ENCODE results near the gene CEP70.

The CEP70 gene

DNA sequence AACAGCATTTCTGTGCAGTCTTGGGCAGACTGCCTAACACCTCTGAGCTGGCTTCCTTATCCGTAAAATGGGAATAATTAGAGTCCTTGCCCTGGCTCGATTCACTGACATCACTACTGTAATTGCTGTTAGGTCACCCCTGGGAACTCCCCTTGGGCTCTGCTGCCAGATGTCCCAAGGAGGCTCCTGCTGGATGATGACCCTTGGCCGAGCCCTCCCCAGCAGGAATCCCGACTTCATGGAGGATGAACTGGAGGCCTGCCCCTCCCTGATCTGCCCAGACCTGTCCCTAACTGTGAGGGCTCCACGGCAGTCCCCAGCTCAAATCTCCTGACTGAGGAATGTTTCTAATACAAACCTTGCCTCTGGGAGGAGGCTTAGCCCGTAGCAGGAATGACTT is 141.6 kb downstream of the CEP70 start:
- CTCF ChIA-PET, result interaction anchor here (2.6 kb wide), 1 partner anchor 34 kb away, joined by 10 read pairs; no protein-coding TSS in a partner anchor

DNA sequence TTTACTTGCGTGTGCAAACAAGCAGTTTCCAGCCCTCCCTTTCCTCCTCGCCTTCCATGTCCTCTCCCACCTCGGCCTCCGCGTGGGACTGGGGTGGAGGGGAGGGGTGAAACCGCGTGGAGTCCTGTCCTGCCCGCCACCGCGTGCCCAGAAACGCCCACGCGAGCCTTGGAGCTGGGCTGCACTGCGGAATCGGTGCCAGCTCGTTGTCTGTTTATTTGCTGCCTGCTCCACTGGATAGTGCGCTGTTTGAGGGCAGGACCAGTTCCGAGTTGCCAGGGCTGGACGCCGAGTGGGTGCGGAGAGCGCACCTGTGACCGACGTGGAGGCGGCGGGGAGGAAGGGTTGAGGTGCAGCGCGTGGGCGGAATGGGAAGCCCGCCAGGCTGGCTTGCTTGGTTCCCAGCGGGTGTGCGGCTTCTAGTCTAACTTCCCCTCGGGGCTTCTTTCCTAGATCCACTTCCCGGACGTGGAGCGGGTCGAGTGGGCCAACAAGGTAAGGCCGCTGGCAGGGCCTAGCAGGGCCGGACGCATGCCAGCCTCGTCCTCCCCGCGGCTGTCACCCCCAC is 142.4 kb downstream of the CEP70 start:
- ChIA-PET POLR2A (no interaction called here), CTCF (interaction anchor here (1.0 to 2.6 kb wide), 2 partner anchors 16 to 34 kb away, joined by 3 to 10 read pairs; no protein-coding TSS in a partner anchor)
- no peak overlapping the region for H3K4me3 ChIP-seq (ENCODE audit: low read depth, low read length)
- no peak for DNase-seq (ENCODE audit: low read depth, low spot score)
- TF ChIP-seq, protein P1, sequence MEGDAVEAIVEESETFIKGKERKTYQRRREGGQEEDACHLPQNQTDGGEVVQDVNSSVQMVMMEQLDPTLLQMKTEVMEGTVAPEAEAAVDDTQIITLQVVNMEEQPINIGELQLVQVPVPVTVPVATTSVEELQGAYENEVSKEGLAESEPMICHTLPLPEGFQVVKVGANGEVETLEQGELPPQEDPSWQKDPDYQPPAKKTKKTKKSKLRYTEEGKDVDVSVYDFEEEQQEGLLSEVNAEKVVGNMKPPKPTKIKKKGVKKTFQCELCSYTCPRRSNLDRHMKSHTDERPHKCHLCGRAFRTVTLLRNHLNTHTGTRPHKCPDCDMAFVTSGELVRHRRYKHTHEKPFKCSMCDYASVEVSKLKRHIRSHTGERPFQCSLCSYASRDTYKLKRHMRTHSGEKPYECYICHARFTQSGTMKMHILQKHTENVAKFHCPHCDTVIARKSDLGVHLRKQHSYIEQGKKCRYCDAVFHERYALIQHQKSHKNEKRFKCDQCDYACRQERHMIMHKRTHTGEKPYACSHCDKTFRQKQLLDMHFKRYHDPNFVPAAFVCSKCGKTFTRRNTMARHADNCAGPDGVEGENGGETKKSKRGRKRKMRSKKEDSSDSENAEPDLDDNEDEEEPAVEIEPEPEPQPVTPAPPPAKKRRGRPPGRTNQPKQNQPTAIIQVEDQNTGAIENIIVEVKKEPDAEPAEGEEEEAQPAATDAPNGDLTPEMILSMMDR (IDR thresholded peaks at IDR 0.05; ENCODE audit: insufficient read depth, low read length, missing control alignments), result no peak

More for the DNA sequence above, 141.6 kb downstream of the CEP70 start:
- TF ChIP-seq, protein P1 (IDR thresholded peaks at IDR 0.05; ENCODE audit: insufficient read depth, low read length, missing control alignments), result no peak
- no peak for DNase-seq (ENCODE audit: low read depth, low spot score)
- H3K4me3 ChIP-seq (ENCODE audit: low read depth, low read length), result no peak overlapping the region
- POLR2A ChIA-PET, result no interaction called here

DNA sequence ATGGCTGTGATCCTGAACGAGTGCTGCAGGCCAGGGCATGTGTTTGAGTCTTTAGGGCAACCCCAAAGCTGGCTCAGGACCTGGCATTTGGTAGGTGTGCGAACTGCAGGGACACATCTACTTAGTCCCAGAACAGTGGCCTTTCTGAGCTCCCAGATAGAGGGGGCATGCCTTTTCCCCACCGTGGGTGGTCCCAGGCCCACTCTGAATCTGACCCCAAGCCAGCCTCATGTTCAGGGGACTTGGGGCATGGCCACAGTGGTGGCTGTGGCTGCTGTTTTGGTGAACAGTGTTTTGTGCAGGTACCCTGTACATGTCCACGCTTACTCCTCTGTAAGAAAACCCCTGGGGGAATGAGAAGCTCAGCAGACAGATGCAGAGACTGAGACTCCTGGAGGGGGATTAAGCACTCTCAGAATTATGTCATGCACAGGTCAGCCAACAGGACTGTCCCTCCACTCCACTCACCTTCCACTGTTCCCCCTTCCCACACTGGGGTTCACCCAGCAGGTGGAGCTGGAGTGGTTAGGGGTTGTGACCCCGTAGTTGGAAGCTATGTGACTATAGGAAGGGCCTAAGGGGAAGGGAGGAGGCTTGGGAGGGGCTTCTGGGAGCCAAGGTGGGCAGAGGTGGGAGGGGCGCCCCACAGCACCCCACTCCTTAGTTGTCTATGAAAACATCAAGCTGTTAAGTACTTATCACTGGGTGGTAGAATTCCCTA is 143.2 kb downstream of the CEP70 start:
- POLR2A ChIA-PET, result no interaction called here
- CTCF ChIA-PET, result interaction anchor here (1.0 to 2.6 kb wide), 3 partner anchors 17 to 464 kb away, joined by 3 to 10 read pairs (median 3); no protein-coding TSS in a partner anchor
- DNase-seq (ENCODE audit: low read depth, low spot score), result no peak
- TF ChIP-seq, protein P1 (IDR thresholded peaks at IDR 0.05; ENCODE audit: insufficient read depth, low read length, missing control alignments), result no peak
- H3K4me3 ChIP-seq (ENCODE audit: low read depth, low read length), result no peak overlapping the region

DNA sequence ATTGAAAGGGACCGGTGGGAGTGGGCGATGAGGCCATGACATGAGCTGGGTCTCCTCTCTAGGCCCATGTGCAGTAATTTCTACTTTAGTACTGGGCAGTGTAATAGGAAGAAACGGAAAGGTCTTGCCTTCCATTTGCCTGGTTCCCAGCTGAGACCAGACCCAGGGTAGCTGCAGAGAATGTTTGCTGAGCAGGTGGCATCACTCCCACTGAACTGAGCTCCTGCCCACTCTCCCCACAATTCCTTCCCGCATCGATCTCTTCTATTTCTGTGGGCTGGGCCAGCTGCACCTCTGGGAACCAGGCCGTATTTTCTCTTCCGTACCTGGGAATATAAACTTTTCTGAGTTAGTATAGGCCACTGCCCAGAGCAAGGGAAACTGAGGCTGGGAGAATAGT is 143.9 kb downstream of the CEP70 start:
- POLR2A ChIA-PET, result no interaction called here

DNA sequence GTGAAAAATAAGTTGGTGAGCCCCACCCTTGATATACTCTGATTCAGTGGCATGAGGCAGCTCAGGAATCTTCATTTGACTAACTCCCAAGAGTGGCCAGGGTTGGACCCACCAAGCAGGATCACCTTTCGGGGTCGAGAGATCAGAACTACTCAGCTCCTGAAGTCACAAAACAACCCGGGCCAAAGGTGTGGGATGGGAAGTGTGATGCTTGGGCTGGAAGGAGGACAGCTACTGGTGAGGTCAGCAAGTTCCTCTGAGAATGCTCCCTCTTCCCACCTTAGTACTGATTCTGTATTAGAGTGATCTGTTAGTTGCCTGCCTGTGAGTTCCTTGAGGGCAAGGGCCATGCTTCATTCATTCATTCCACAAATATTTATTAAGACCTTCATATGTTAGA is 144.6 kb downstream of the CEP70 start:
- POLR2A ChIA-PET, result no interaction called here
- no peak overlapping the region for H3K4me3 ChIP-seq (ENCODE audit: low read depth, low read length)
- no peak for DNase-seq (ENCODE audit: low read depth, low spot score)
- CTCF ChIA-PET, result interaction anchor here (1.0 to 2.0 kb wide), 2 partner anchors 30 to 32 kb away, joined by 3 to 6 read pairs; no protein-coding TSS in a partner anchor
- TF ChIP-seq, protein P1 (IDR thresholded peaks at IDR 0.05; ENCODE audit: insufficient read depth, low read length, missing control alignments), result no peak

More for the DNA sequence above, 143.9 kb downstream of the CEP70 start:
- TF ChIP-seq, protein P1 (IDR thresholded peaks at IDR 0.05; ENCODE audit: insufficient read depth, low read length, missing control alignments), result no peak
- no peak overlapping the region for H3K4me3 ChIP-seq (ENCODE audit: low read depth, low read length)
- CTCF ChIA-PET, result interaction anchor here (1.1 to 2.6 kb wide), 3 partner anchors 29 to 465 kb away, joined by 3 to 10 read pairs (median 6); no protein-coding TSS in a partner anchor
- no peak for DNase-seq (ENCODE audit: low read depth, low spot score)

DNA sequence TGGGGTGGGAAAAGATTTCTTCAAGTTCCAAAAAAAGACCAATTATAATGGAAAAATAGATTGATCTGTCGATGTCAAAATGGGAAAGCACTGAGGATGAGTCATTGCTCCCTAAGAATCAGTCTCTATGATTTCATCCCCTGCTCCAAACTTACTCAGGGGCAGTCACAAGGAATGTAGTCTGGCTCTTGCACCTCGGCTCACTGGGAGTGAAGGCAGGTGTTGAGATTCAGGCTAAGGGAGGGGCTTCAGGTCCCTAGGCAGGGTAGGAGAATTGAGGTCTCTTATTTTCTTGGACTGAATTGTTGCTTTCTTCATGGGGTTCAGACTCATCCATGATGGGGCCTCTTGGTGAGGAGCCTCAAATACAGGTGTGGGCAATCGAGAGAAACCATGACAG is 145.4 kb downstream of the CEP70 start:
- DNase-seq (ENCODE audit: low read depth, low spot score), result no peak
- TF ChIP-seq, protein P1 (IDR thresholded peaks at IDR 0.05; ENCODE audit: insufficient read depth, low read length, missing control alignments), result no peak
- ChIA-PET CTCF (interaction anchor here (2.0 kb wide), 1 partner anchor 30 kb away, joined by 6 read pairs; no protein-coding TSS in a partner anchor), POLR2A (no interaction called here)
- H3K4me3 ChIP-seq (ENCODE audit: low read depth, low read length), result no peak overlapping the region
